Measurements from ENCODE around the gene GPX7.

DNA sequence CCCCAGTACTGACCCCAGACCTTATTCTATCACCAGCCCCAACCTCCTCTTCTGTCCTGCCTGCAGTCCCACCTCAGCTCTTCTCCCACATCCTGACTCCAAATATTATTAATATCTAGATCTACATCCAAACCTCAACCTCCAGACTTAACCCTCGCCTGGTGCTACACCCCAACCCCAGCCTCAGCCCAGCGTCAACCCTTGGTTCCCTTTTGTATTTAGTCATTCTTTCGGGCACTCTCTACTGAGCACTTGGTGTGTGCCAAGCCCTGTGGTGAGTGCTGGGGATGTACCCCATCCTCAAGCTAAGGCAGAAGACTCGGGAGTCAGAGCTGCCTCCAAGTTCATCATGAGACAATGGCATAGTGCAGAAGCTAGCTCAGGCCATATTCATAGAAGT, 31.9 kb downstream of the GPX7 start:
- TF ChIP-seq, protein P1, sequence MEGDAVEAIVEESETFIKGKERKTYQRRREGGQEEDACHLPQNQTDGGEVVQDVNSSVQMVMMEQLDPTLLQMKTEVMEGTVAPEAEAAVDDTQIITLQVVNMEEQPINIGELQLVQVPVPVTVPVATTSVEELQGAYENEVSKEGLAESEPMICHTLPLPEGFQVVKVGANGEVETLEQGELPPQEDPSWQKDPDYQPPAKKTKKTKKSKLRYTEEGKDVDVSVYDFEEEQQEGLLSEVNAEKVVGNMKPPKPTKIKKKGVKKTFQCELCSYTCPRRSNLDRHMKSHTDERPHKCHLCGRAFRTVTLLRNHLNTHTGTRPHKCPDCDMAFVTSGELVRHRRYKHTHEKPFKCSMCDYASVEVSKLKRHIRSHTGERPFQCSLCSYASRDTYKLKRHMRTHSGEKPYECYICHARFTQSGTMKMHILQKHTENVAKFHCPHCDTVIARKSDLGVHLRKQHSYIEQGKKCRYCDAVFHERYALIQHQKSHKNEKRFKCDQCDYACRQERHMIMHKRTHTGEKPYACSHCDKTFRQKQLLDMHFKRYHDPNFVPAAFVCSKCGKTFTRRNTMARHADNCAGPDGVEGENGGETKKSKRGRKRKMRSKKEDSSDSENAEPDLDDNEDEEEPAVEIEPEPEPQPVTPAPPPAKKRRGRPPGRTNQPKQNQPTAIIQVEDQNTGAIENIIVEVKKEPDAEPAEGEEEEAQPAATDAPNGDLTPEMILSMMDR (IDR thresholded peaks at IDR 0.05): no peak
- TF ChIP-seq, protein P2, sequence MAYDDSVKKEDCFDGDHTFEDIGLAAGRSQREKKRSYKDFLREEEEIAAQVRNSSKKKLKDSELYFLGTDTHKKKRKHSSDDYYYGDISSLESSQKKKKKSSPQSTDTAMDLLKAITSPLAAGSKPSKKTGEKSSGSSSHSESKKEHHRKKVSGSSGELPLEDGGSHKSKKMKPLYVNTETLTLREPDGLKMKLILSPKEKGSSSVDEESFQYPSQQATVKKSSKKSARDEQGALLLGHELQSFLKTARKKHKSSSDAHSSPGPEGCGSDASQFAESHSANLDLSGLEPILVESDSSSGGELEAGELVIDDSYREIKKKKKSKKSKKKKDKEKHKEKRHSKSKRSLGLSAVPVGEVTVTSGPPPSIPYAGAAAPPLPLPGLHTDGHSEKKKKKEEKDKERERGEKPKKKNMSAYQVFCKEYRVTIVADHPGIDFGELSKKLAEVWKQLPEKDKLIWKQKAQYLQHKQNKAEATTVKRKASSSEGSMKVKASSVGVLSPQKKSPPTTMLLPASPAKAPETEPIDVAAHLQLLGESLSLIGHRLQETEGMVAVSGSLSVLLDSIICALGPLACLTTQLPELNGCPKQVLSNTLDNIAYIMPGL (CRISPR knock-in tag; IDR thresholded peaks at IDR 0.05): no peak
